Natural killer cell (primary cell): ENCODE data around the gene LHX3. TPM values are rescaled to one million over a fixed set of nuclear protein-coding genes. Genes with fewer than 3 reads are reported as not detected.
A peak's percentile ranks its signal among the peaks of the same experiment; 100 is the strongest.

ENCODE experiments used
- ATAC-seq, 3 donors: fragments of 150-1000 bp in 2 of 3; fragments of 200-7000 bp in 1 of 3; cut with Tn5 transposase; 1 replicate in 1 of 3; 2 replicates in 2 of 3; pipeline ENCODE4 v1.10.0; 2021; ENCODE audit warnings: mild to moderate bottlenecking in 2 of 3, moderate library complexity in 2 of 3
- DNase-seq, 2 donors: peaks; one replicate each; pipeline versions ENCODE4 v3.0.0 to v3.0.0-alpha.2; 2013 to 2021; ENCODE audit warnings: mixed read lengths in 1 of 2
- H3K27ac ChIP-seq: one replicate; pipeline ENCODE4 v1.5.1; 2013; ENCODE audit warnings: mild to moderate bottlenecking, low read length
- H3K27me3 ChIP-seq: one replicate; pipeline ENCODE4 v1.6.1; 2013; ENCODE audit warnings: low read length; ENCODE audit not compliant: control insufficient read depth, insufficient read depth
- H3K36me3 ChIP-seq: one replicate; pipeline ENCODE4 v1.6.1; 2013; ENCODE audit warnings: low read length; ENCODE audit not compliant: control insufficient read depth, insufficient read depth
- H3K4me1 ChIP-seq: one replicate; pipeline ENCODE4 v1.6.1; 2013; ENCODE audit warnings: low read length; ENCODE audit not compliant: control insufficient read depth, insufficient read depth
- H3K4me3 ChIP-seq: one replicate; pipeline ENCODE4 v1.5.1; 2013; ENCODE audit warnings: low read length
- H3K9me3 ChIP-seq: one replicate; pipeline ENCODE4 v1.6.1; 2013; ENCODE audit warnings: low read length; ENCODE audit not compliant: control insufficient read depth, insufficient read depth
- H3K27ac Mint-ChIP-seq, 2 donors: one replicate each; pipeline ENCODE4 v1.8.0; 2022; ENCODE audit warnings: mild to moderate bottlenecking in 2 of 2, mixed read lengths in 2 of 2, moderate library complexity in 1 of 2
- H3K27me3 Mint-ChIP-seq, 2 donors: one replicate each; pipeline ENCODE4 v1.8.0; 2022; ENCODE audit warnings: low read depth in 2 of 2, mixed read lengths in 2 of 2
- H3K36me3 Mint-ChIP-seq: one replicate; pipeline ENCODE4 v1.8.0; 2022; ENCODE audit warnings: mixed read lengths
- H3K4me1 Mint-ChIP-seq, 2 donors: one replicate each; pipeline ENCODE4 v1.8.0; 2022; ENCODE audit warnings: mixed read lengths in 2 of 2
- H3K4me3 Mint-ChIP-seq: one replicate; pipeline ENCODE4 v1.8.0; 2022; ENCODE audit warnings: mild to moderate bottlenecking, moderate library complexity, mixed read lengths
- H3K9me3 Mint-ChIP-seq, 2 donors: one replicate each; pipeline ENCODE4 v1.8.0; 2022; ENCODE audit warnings: mixed read lengths in 2 of 2
- CTCF ChIP-seq: fragments of 200-600 bp; IDR thresholded peaks from one replicate; pipeline ENCODE4 v1.8.0; 2022; ENCODE audit warnings: antibody characterized with exemption
- WGBS: methylation state at CpG from one replicate; pipeline ENCODE4 v1.1.7; 2013; ENCODE audit warnings: missing lambda C conversion rate; ENCODE audit not compliant: insufficient coverage; 5-methylcytosine and 5-hydroxymethylcytosine counted together
- intact Hi-C: fragments of 100-400 bp; cut with micrococcal nuclease; formaldehyde crosslinking; loops from one replicate; pipeline ENCODE4 v1.14.2; 2022
- total RNA-seq, 4 donors: library from RNA; stranded (reverse); fragments of 120-200 nt in 1 of 4; gene quantifications; one replicate each; pipeline versions ENCODE4 v1.2.3 to v1.2.4, GENCODE V29; 2013 to 2022

Gene LHX3
- total RNA-seq, 3 donors from 2014 or later (not counting 1 experiment from before 2014, with no cell fraction given), result 0.38 TPM; not detected in 2

- TF ChIP-seq CTCF, result no peak
- Histone ChIP-seq H3K4me3 (peak overlapping the region; percentile 38), H3K4me1 (peaks cover 56% of the 10 kb centered on the region), H3K36me3 (peaks cover 4% of the 10 kb centered on the region), H3K27me3 (no peaks in the 10 kb centered on the region), H3K27ac (peak overlapping the region; percentile 59), H3K9me3 (no peaks in the 10 kb centered on the region)
- ATAC-seq, result no peak
- no peaks in the 10 kb centered on the region for H3K9me3 Mint-ChIP-seq
- peaks cover 30 to 38% of the 10 kb centered on the region in 2 donors for H3K4me1 Mint-ChIP-seq
- H3K27me3 Mint-ChIP-seq, result no peaks in the 10 kb centered on the region
- H3K4me3 Mint-ChIP-seq, result peak overlapping the region; percentile 97
- 3% methylated on average over 6 of the region's 6 CpGs for WGBS
- no peaks in the 10 kb centered on the region for H3K36me3 Mint-ChIP-seq
- intact Hi-C loops, result loop anchor here (2.0 kb wide), 1 partner anchor 22 kb away; no protein-coding TSS in a partner anchor
- peak overlapping the region; percentile 85 for H3K27ac Mint-ChIP-seq
- DNase-seq, result no peak
Observed at GRCh38 chr9:136244969-136245218, 40.0 kb upstream of the LHX3 start.

DNA sequence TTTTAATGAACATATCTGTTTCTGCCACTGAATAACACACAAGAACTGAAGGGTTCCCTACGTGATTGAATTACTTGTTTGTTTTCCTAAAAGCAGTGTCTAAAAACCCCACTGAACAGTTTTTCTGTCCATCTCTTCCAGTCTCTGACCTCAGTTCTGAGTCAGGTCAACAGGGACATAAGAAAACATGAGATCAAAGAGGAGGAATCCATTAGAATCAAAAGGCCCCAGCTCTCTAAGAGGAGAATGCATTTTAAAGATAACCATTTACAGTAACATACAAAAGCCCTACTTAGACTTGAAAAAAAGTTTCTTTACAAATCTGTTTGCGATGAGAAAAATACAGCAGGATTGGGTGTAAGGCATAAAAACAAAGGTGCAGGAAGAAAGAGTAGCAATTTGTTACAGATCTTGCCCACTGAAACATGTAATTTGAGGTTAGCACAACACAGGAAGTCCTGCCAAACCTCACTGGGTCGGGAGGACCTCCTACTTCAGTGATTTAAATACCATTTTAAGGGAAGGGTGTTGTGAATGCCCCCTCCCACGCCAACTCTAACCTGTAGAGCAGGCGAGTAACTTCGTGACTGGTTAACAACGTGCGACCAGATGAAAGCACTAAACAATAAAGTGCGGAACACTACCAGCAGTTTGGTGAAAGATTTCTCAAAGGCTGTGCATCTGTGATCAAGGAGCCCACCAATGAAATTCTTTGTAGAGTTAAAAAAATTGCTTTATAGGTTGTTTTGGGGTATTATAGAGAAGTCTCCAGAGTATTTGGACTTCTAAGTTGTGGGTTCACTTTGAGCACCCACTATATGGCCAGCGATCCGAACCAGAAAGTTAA lies 39.4 kb upstream of the LHX3 start:
- peak in 1 of 2 donors; percentile 65 for DNase-seq
- H3K27me3 ChIP-seq, result no peaks in the 10 kb centered on the region
- Mint-ChIP-seq H3K9me3 (no peaks in the 10 kb centered on the region), H3K27ac (peak overlapping the region; percentile 85), H3K4me3 (peak overlapping the region; percentile 97), H3K4me1 (peaks cover 30 to 42% of the 10 kb centered on the region in 2 donors), H3K27me3 (no peaks in the 10 kb centered on the region), H3K36me3 (no peaks in the 10 kb centered on the region)
- peaks cover 4% of the 10 kb centered on the region for H3K36me3 ChIP-seq
- no peak for TF ChIP-seq CTCF
- WGBS, result 12% methylated on average over 11 of the region's 11 CpGs
- peak in 2 of 3 donors; percentile 7 to 17 for ATAC-seq
- H3K4me3 ChIP-seq, result peak overlapping the region; percentile 38
- H3K9me3 ChIP-seq, result no peaks in the 10 kb centered on the region
- peaks cover 61% of the 10 kb centered on the region for H3K4me1 ChIP-seq
- intact Hi-C loops, result loop anchor here (2.0 kb wide), 1 partner anchor 22 kb away; no protein-coding TSS in a partner anchor
- peak overlapping the region; percentile 59 for H3K27ac ChIP-seq

GRCh38 chr9:136243631-136244030 lies 38.7 kb upstream of the LHX3 start:
- peak overlapping the region; percentile 97 for H3K4me3 Mint-ChIP-seq
- DNase-seq, result no peak
- Histone ChIP-seq H3K9me3 (no peaks in the 10 kb centered on the region), H3K27me3 (no peaks in the 10 kb centered on the region), H3K27ac (peak overlapping the region; percentile 59), H3K36me3 (peaks cover 4% of the 10 kb centered on the region), H3K4me3 (no peak overlapping the region), H3K4me1 (peaks cover 69% of the 10 kb centered on the region)
- no peaks in the 10 kb centered on the region for H3K36me3 Mint-ChIP-seq
- intact Hi-C loops, result loop anchor here (2.0 kb wide), 1 partner anchor 23 kb away; no protein-coding TSS in a partner anchor
- ATAC-seq, result no peak
- H3K27ac Mint-ChIP-seq, result peak overlapping the region; percentile 85
- WGBS, result 30% methylated on average over 4 of the region's 4 CpGs
- no peak for TF ChIP-seq CTCF
- peaks cover 30 to 46% of the 10 kb centered on the region in 2 donors for H3K4me1 Mint-ChIP-seq
- no peaks in the 10 kb centered on the region for H3K9me3 Mint-ChIP-seq
- no peaks in the 10 kb centered on the region for H3K27me3 Mint-ChIP-seq
